Panc1 (cell line): ENCODE measurements around the gene THSD8. TPM values are rescaled to one million over a fixed set of nuclear protein-coding genes. Genes with fewer than 3 reads are reported as not detected.

ENCODE experiments used
- ATAC-seq: fragments of 200-7000 bp; cut with Tn5 transposase; 2 replicates; pipeline ENCODE4 v1.9.1; 2020; ENCODE audit warnings: mild to moderate bottlenecking, moderate library complexity
- BruUV-seq: library from RNA; stranded (reverse); fragments of 400-500 nt; replicated peaks from 2 replicates; lab custom pipeline; 2021; lab: Mats Ljungman, UMichigan
- CTCF ChIA-PET: fragments of 300-600 bp; sonication (Branson Sonifier 250); formaldehyde crosslinking; loops from one replicate; lab custom pipeline; 2022; ENCODE audit warnings: antibody characterized with exemption; lab: Charles Lee
- POLR2A ChIA-PET: fragments of 300-600 bp; sonication (Branson Sonifier 250); formaldehyde crosslinking; loops from one replicate; lab custom pipeline; 2022; ENCODE audit warnings: antibody characterized with exemption; lab: Charles Lee
- DNase-seq: peaks from one replicate; pipeline ENCODE4 v3.0.0-alpha.2; 2010; ENCODE audit warnings: low read depth, low spot score
- H3K27ac ChIP-seq: 2 replicates; pipeline ENCODE4 v1.5.1; 2011; ENCODE audit warnings: mild to moderate bottlenecking, low read length, inconsistent platforms
- H3K27me3 ChIP-seq: fragments of 200-500 bp; sonication (Bioruptor generic); 2 replicates; pipeline ENCODE4 v1.6.0; 2014; ENCODE audit warnings: low read length, inconsistent platforms; ENCODE audit not compliant: control insufficient read depth, insufficient read depth
- H3K36me3 ChIP-seq: fragments of 200-500 bp; sonication (Bioruptor generic); 2 replicates; pipeline ENCODE4 v1.5.1; 2014; ENCODE audit warnings: inconsistent platforms, mild to moderate bottlenecking, low read length, moderate library complexity; ENCODE audit not compliant: control insufficient read depth, insufficient read depth
- H3K4me1 ChIP-seq: 2 replicates; pipeline ENCODE4 v1.5.1; 2011; ENCODE audit warnings: inconsistent platforms, mild to moderate bottlenecking, low read length, moderate library complexity; ENCODE audit not compliant: control insufficient read depth, insufficient read depth
- H3K4me3 ChIP-seq, 2 experiments: 2 replicates each; pipeline ENCODE4 v1.5.1; 2011 to 2012; ENCODE audit warnings: low read depth in 2 of 2, low read length in 2 of 2, mild to moderate bottlenecking in 2 of 2, inconsistent platforms in 1 of 2, moderate library complexity in 1 of 2
- H3K9me3 ChIP-seq: fragments of 200-500 bp; sonication (Bioruptor generic); 2 replicates; pipeline ENCODE4 v1.5.1; 2014; ENCODE audit warnings: low read depth, mild to moderate bottlenecking, inconsistent platforms, low read length, moderate library complexity; ENCODE audit not compliant: control insufficient read depth, insufficient read depth
- CTCF ChIP-seq: fragments of 450-650 bp; IDR thresholded peaks from 2 replicates; pipeline ENCODE4 v1.5.1; 2017; ENCODE audit warnings: mild to moderate bottlenecking
- POLR2AphosphoS5 ChIP-seq: IDR thresholded peaks from 2 replicates; pipeline ENCODE4 v1.6.1; 2012; ENCODE audit warnings: mild to moderate bottlenecking, low read depth, low read length, moderate library complexity
- SIN3A ChIP-seq: IDR thresholded peaks from 2 replicates; pipeline ENCODE4 v1.6.1; 2012; ENCODE audit warnings: low read depth, mild to moderate bottlenecking, low read length, moderate library complexity, borderline replicate concordance; ENCODE audit not compliant: insufficient read depth
- TCF7L2 ChIP-seq: IDR thresholded peaks from 2 replicates; pipeline ENCODE4 v1.6.1; 2011; ENCODE audit warnings: mild to moderate bottlenecking, low read depth, low read length, inconsistent platforms
- in situ Hi-C: cut with HindIII; loops from 2 replicates; pipeline ENCODE4 v1.10.0; 2016; ENCODE audit warnings: low sequenced_read_pairs, low pct_unique_long_range_greater_than_20kb
- intact Hi-C: fragments of 100-400 bp; cut with micrococcal nuclease; formaldehyde crosslinking; loops from one replicate; pipeline ENCODE4 v1.10.0; 2022; ENCODE audit not compliant: unreplicated experiment
- total RNA-seq: library from RNA; stranded (reverse); gene quantifications from one replicate; pipeline ENCODE4 v1.2.1, GENCODE V29; 2021; ENCODE audit not compliant: unreplicated experiment
- TF ChIP-seq, protein P1 (sequence below), 2 experiments: IDR thresholded peaks; 2 replicates each; pipeline ENCODE4 v1.6.1; 2011 to 2012; ENCODE audit warnings: low read depth in 2 of 2, control low read depth in 1 of 2, low read length in 1 of 2, mild to moderate bottlenecking in 1 of 2, moderate library complexity in 1 of 2; ENCODE audit not compliant: insufficient read depth in 1 of 2

THSD8 gene
- total RNA-seq, 1 experiment from 2014 or later, result 24.8 TPM

- ChIA-PET POLR2A (interaction anchor here (0.7 kb wide), 1 partner anchor 76 kb away, joined by 3 read pairs; no protein-coding TSS in a partner anchor), CTCF (interaction anchor here (1.0 kb wide), 1 partner anchor 25 kb away, joined by 3 read pairs; no protein-coding TSS in a partner anchor)
- H3K9me3 ChIP-seq, result no peaks in the 10 kb centered on the region
- DNase-seq, result no peak
- intact Hi-C loops (no loop called here), in situ Hi-C loops (no loop called here)
- ATAC-seq, result no peak
- no peaks in the 10 kb centered on the region for H3K27me3 ChIP-seq
- H3K36me3 ChIP-seq, result no peaks in the 10 kb centered on the region
- H3K4me1 ChIP-seq, result no peaks in the 10 kb centered on the region
- TF ChIP-seq, protein P1, sequence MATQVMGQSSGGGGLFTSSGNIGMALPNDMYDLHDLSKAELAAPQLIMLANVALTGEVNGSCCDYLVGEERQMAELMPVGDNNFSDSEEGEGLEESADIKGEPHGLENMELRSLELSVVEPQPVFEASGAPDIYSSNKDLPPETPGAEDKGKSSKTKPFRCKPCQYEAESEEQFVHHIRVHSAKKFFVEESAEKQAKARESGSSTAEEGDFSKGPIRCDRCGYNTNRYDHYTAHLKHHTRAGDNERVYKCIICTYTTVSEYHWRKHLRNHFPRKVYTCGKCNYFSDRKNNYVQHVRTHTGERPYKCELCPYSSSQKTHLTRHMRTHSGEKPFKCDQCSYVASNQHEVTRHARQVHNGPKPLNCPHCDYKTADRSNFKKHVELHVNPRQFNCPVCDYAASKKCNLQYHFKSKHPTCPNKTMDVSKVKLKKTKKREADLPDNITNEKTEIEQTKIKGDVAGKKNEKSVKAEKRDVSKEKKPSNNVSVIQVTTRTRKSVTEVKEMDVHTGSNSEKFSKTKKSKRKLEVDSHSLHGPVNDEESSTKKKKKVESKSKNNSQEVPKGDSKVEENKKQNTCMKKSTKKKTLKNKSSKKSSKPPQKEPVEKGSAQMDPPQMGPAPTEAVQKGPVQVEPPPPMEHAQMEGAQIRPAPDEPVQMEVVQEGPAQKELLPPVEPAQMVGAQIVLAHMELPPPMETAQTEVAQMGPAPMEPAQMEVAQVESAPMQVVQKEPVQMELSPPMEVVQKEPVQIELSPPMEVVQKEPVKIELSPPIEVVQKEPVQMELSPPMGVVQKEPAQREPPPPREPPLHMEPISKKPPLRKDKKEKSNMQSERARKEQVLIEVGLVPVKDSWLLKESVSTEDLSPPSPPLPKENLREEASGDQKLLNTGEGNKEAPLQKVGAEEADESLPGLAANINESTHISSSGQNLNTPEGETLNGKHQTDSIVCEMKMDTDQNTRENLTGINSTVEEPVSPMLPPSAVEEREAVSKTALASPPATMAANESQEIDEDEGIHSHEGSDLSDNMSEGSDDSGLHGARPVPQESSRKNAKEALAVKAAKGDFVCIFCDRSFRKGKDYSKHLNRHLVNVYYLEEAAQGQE (IDR thresholded peaks at IDR 0.05; ENCODE audit: insufficient read depth in 1 of 2, low read depth in 2 of 2, low read length in 1 of 2), result no peak
- TF ChIP-seq SIN3A (no peak), TCF7L2 (no peak), CTCF (no peak), POLR2AphosphoS5 (no peak)
- BruUV-seq, result no TSS peak
- no peak overlapping the region for H3K27ac ChIP-seq
- H3K4me3 ChIP-seq, result no peak overlapping the region
Measured at GRCh38 chr19:12770922-12771321, 30.9 kb upstream of the THSD8 start.

GRCh38 chr19:12772323-12772722 lies 29.5 kb upstream of the THSD8 start:
- no TSS peak for BruUV-seq
- Histone ChIP-seq H3K27ac (no peak overlapping the region), H3K27me3 (no peaks in the 10 kb centered on the region), H3K4me3 (no peak overlapping the region), H3K4me1 (no peaks in the 10 kb centered on the region), H3K36me3 (no peaks in the 10 kb centered on the region), H3K9me3 (no peaks in the 10 kb centered on the region)
- ChIA-PET CTCF (no interaction called here), POLR2A (interaction anchor here (0.5 kb wide), 1 partner anchor 56 kb away, joined by 3 read pairs; no protein-coding TSS in a partner anchor)
- no peak for DNase-seq
- intact Hi-C loops, result no loop called here
- TF ChIP-seq, protein P1 (IDR thresholded peaks at IDR 0.05; ENCODE audit: insufficient read depth in 1 of 2, low read depth in 2 of 2, low read length in 1 of 2), result no peak
- TF ChIP-seq POLR2AphosphoS5 (no peak), SIN3A (no peak), CTCF (no peak), TCF7L2 (no peak)
- ATAC-seq, result no peak
- in situ Hi-C loops, result no loop called here
